Gastroesophageal sphincter (tissue), 4 donors: ENCODE results near the gene TMEM214. TPM values are rescaled to one million over a fixed set of nuclear protein-coding genes. Genes with fewer than 3 reads are reported as not detected.
A peak's percentile ranks its signal among the peaks of the same experiment; 100 is the strongest.

Experiments used
- ATAC-seq: fragments of 150-250 bp; one replicate; pipeline ENCODE4 v1.9.1; 2016; ENCODE audit warnings: mild to moderate bottlenecking, moderate library complexity
- H3K27ac ChIP-seq, 4 donors: fragments of 200-600 bp; sonication (generic) in 3 of 4; 1 replicate in 3 of 4; 2 replicates in 1 of 4; pipeline ENCODE4 v1.5.1; 2016 to 2019
- H3K27me3 ChIP-seq: fragments of 200-600 bp; sonication (generic); one replicate; pipeline ENCODE4 v1.5.1; 2019
- H3K36me3 ChIP-seq, 2 donors: fragments of 200-600 bp; sonication (generic); one replicate each; pipeline ENCODE4 v1.5.1; 2019; ENCODE audit warnings: control low read depth in 1 of 2
- H3K4me1 ChIP-seq, 3 donors: fragments of 200-600 bp; sonication (generic); 1 replicate in 2 of 3; 2 replicates in 1 of 3; pipeline ENCODE4 v1.5.1; 2016 to 2019; ENCODE audit warnings: control low read depth in 2 of 3
- H3K4me3 ChIP-seq, 2 donors: fragments of 200-600 bp; sonication (generic); one replicate each; pipeline ENCODE4 v1.5.1; 2019; ENCODE audit warnings: mild to moderate bottlenecking in 1 of 2, moderate library complexity in 1 of 2
- H3K9me3 ChIP-seq, 3 donors: fragments of 200-600 bp; sonication (generic); one replicate each; pipeline ENCODE4 v1.5.1; 2017 to 2019; ENCODE audit warnings: control low read depth in 2 of 3
- CTCF ChIP-seq, 4 experiments: fragments of 200-600 bp in 2 of 4; fragments of 450-650 bp in 2 of 4; sonication (generic) in 1 of 4; IDR thresholded peaks; one replicate each; pipeline ENCODE4 v1.5.1; 2017 to 2019; ENCODE audit warnings: antibody characterized with exemption in 4 of 4, mild to moderate bottlenecking in 2 of 4, moderate library complexity in 2 of 4
- EP300 ChIP-seq: sonication (generic); formaldehyde crosslinking; IDR thresholded peaks from one replicate; pipeline ENCODE4 v1.6.1; 2017; ENCODE audit warnings: antibody characterized with exemption, mild to moderate bottlenecking
- POLR2A ChIP-seq, 2 donors: fragments of 450-650 bp; IDR thresholded peaks; one replicate each; pipeline ENCODE4 v1.6.1; 2017; ENCODE audit warnings: antibody characterized with exemption in 2 of 2, mild to moderate bottlenecking in 2 of 2, moderate library complexity in 1 of 2
- POLR2AphosphoS5 ChIP-seq: sonication (generic); formaldehyde crosslinking; IDR thresholded peaks from one replicate; pipeline ENCODE4 v1.6.1; 2017; ENCODE audit warnings: antibody characterized with exemption
- WGBS, 2 donors: methylation state at CpG; one replicate each; pipeline ENCODE4 v1.1.5; 2018; ENCODE audit warnings: low coverage in 1 of 2; 5-methylcytosine and 5-hydroxymethylcytosine counted together
- total RNA-seq, 4 donors: library from RNA; depleted of rRNA; stranded (reverse); fragments of >200 nt; gene quantifications; one replicate each; pipeline ENCODE4 v1.1.0, GENCODE V29; 2016

TMEM214 gene
- 10 to 100 TPM; 16.7 to 39.4 (median 30.3) TPM for total RNA-seq

DNA sequence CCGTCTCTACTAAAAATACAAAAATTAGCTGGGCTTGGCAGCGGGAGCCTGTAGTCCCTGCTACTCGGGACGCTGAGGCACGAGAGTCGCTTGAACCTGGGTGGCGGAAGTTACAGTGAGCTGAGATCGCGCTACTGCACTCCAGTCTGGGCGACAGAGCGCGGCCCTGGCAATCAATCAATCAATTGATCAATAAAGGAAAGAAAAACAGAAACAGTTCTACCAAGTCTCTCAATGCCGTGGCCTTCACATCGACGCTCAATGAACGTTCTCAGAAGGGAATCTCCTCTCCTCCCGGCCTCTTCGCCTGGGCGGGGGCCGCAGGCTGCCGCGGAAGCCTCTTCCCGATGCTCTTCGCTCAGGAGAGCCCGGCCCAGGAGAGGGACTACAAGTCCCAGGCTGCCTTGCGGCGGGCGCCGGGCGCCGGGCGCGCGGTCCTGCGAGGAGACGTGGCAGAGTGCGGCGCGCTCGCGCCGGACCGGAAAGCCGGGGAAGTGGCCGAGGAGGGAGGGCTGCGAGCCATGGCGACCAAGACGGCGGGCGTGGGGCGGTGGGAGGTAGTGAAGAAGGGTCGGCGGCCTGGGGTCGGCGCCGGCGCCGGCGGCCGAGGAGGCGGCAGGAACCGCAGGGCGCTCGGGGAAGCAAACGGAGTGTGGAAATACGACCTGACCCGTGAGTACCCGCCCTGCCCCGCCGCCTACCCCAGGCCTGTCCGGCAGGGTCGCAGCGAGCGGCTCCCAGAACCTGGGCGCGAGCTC is at the start of gene TMEM214:
TSS of gene TMEM214 (plus strand) at position 471 of the 758 bp plus-strand sequence. CDS start at position 522, 51 bp downstream.
- TF ChIP-seq CTCF (IDR thresholded peaks at IDR 0.05) = peak in 3 of 4 experiments; percentile 25 to 39 (median 25)
- peak; percentile 73 to 77 for TF ChIP-seq POLR2A (IDR thresholded peaks at IDR 0.05)
- TF ChIP-seq EP300 = no peak
- TF ChIP-seq POLR2AphosphoS5 = peak; percentile 66
- H3K4me1 ChIP-seq = peaks cover 0 to 41% (median 9%) of the 10 kb centered on the region in 3 donors
- 0 to 1% methylated on average over 12 to 14 of the region's 76 CpGs for WGBS, 2 donors
- H3K36me3 ChIP-seq = peaks cover 0 to 46% of the 10 kb centered on the region in 2 donors
- peak within 1 kb of the TSS; percentile 51 to 90 (median 86) for H3K27ac ChIP-seq
- no peaks in the 10 kb centered on the region for H3K9me3 ChIP-seq
- ATAC-seq = peak; percentile 98
- peak within 1 kb of the TSS; percentile 80 to 90 for H3K4me3 ChIP-seq
- H3K27me3 ChIP-seq = no peaks in the 10 kb centered on the region

- TF ChIP-seq POLR2A (IDR thresholded peaks at IDR 0.05) = no peak
- TF ChIP-seq POLR2AphosphoS5 = no peak
- no peak for TF ChIP-seq CTCF (IDR thresholded peaks at IDR 0.05)
- TF ChIP-seq EP300 = no peak
- Histone ChIP-seq H3K4me1 (peaks cover 9 to 51% (median 11%) of the 10 kb centered on the region in 3 donors), H3K27me3 (no peaks in the 10 kb centered on the region), H3K9me3 (no peaks in the 10 kb centered on the region), H3K27ac (no peak overlapping the region), H3K36me3 (peaks cover 0 to 7% of the 10 kb centered on the region in 2 donors), H3K4me3 (no peak overlapping the region)
- ATAC-seq = no peak
- 67 to 71% methylated on average over 2 to 3 of the region's 3 CpGs for WGBS, 2 donors
These were observed 49.0 kb upstream of the TMEM214 start for GRCh38 chr2:26983746-26984145.

- whole genome bisulfite sequencing, 2 donors = 97% methylated on average over 3 of the region's 4 CpGs; no CpG with 5 or more reads in 1 of the 2 donors
- Histone ChIP-seq H3K4me3 (no peak overlapping the region), H3K27ac (no peak overlapping the region), H3K36me3 (peaks cover 0 to 7% of the 10 kb centered on the region in 2 donors), H3K4me1 (peaks cover 9 to 40% (median 11%) of the 10 kb centered on the region in 3 donors), H3K9me3 (no peaks in the 10 kb centered on the region), H3K27me3 (no peaks in the 10 kb centered on the region)
- no peak for ATAC-seq
- TF ChIP-seq EP300 = no peak
- TF ChIP-seq CTCF (IDR thresholded peaks at IDR 0.05) = no peak
- no peak for TF ChIP-seq POLR2A (IDR thresholded peaks at IDR 0.05)
- no peak for TF ChIP-seq POLR2AphosphoS5
These were observed 47.0 kb upstream of the TMEM214 start for GRCh38 chr2:26985807-26986206.

- peaks cover 0 to 7% of the 10 kb centered on the region in 2 donors for H3K36me3 ChIP-seq
- H3K9me3 ChIP-seq = no peaks in the 10 kb centered on the region
- TF ChIP-seq POLR2A (IDR thresholded peaks at IDR 0.05) = no peak
- WGBS, 2 donors = 66 to 93% methylated on average over 2 to 3 of the region's 5 CpGs
- H3K27ac ChIP-seq = no peak overlapping the region
- ATAC-seq = no peak
- peaks cover 9 to 32% (median 10%) of the 10 kb centered on the region in 3 donors for H3K4me1 ChIP-seq
- no peaks in the 10 kb centered on the region for H3K27me3 ChIP-seq
- H3K4me3 ChIP-seq = no peak overlapping the region
These were observed 46.2 kb upstream of the TMEM214 start for GRCh38 chr2:26986576-26986975.

- peak overlapping the region in 1 of 4 donors; percentile 31 for H3K27ac ChIP-seq
- no peak for TF ChIP-seq POLR2A (IDR thresholded peaks at IDR 0.05)
- TF ChIP-seq CTCF (IDR thresholded peaks at IDR 0.05) = no peak
- TF ChIP-seq EP300 = no peak
- no peak for TF ChIP-seq POLR2AphosphoS5
- H3K36me3 ChIP-seq = peaks cover 0 to 7% of the 10 kb centered on the region in 2 donors
- no peak for ATAC-seq
- 58 to 60% methylated on average over 2 to 3 of the region's 4 CpGs for WGBS, 2 donors
- no peaks in the 10 kb centered on the region for H3K27me3 ChIP-seq
- H3K9me3 ChIP-seq = no peaks in the 10 kb centered on the region
- no peak overlapping the region for H3K4me3 ChIP-seq
- peaks cover 0 to 15% (median 0%) of the 10 kb centered on the region in 3 donors for H3K4me1 ChIP-seq
These were observed 44.5 kb upstream of the TMEM214 start for GRCh38 chr2:26988058-26988860.
